ENCODE measurements around the gene ALG13. TPM values are rescaled to one million over a fixed set of nuclear protein-coding genes. Genes with fewer than 3 reads are reported as not detected.

Gene ALG13
- total and polyA plus RNA-seq, 12 donors: 17.3 to 36.6 (median 21.6) TPM

DNA sequence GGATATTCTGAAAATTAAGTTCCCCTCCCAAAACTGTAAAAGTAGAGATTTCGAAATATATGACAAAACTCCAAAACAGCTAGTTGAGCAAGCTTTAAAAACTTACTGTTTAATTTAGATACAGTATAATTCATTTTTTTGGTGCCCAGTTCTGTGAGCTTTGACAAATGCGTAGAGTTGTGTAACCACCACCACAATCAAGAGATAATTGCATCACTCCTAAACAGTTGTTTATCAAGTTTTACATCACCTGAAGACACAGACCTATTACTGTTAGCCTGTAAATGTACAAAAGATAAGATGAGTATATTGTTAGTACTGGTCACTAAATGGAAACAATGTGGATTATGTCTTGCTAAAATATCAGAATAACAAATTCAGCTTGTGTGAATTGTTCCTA is 62.3 kb downstream of the ALG13 start:
- intact Hi-C loops (cut with DNase I): no loop called here
- TF ChIP-seq, protein P1, sequence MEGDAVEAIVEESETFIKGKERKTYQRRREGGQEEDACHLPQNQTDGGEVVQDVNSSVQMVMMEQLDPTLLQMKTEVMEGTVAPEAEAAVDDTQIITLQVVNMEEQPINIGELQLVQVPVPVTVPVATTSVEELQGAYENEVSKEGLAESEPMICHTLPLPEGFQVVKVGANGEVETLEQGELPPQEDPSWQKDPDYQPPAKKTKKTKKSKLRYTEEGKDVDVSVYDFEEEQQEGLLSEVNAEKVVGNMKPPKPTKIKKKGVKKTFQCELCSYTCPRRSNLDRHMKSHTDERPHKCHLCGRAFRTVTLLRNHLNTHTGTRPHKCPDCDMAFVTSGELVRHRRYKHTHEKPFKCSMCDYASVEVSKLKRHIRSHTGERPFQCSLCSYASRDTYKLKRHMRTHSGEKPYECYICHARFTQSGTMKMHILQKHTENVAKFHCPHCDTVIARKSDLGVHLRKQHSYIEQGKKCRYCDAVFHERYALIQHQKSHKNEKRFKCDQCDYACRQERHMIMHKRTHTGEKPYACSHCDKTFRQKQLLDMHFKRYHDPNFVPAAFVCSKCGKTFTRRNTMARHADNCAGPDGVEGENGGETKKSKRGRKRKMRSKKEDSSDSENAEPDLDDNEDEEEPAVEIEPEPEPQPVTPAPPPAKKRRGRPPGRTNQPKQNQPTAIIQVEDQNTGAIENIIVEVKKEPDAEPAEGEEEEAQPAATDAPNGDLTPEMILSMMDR (IDR thresholded peaks at IDR 0.05): no peak
- peaks cover 0 to 94% (median 2%) of the 10 kb centered on the region in 9 donors for H3K36me3 ChIP-seq
- no peaks in the 10 kb centered on the region for H3K4me1 ChIP-seq
- H3K9me3 ChIP-seq: no peaks in the 10 kb centered on the region
- no peak for DNase-seq
- 90 to 92% methylated on average over 2 of the region's 2 CpGs for WGBS, 2 donors
- no peak overlapping the region for H3K27ac ChIP-seq
- no peak for ATAC-seq
- no peak overlapping the region for H3K4me3 ChIP-seq
- peaks cover 0 to 7% (median 0%) of the 10 kb centered on the region in 7 donors for H3K27me3 ChIP-seq

DNA sequence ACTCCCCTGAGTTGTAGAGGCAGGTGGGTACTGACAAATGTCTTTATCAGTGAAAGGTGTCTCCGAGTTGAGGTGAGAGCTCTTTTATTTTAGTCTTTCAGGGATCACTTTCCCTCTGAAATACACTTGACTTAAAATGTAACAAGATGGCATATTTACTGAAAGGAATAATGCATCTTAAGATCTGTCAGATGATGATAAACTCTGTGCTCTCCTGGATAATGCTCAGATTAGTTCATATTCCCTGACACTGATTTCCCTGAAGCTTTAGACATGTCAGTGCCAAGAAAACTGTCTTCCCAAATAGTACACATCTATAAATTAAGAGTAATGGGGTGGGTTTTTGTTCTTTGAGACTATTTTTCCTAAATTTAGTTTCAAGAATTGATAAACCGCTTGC is 75.5 kb downstream of the ALG13 start:
- intact Hi-C loops (cut with DNase I): no loop called here
- TF ChIP-seq, protein P1 (IDR thresholded peaks at IDR 0.05): no peak
- H3K4me1 ChIP-seq: no peaks in the 10 kb centered on the region
- no peak for DNase-seq
- H3K4me3 ChIP-seq: no peak overlapping the region
- ATAC-seq: no peak
- no peaks in the 10 kb centered on the region for H3K27me3 ChIP-seq
- H3K27ac ChIP-seq: no peak overlapping the region
- WGBS, 2 donors: 95 to 98% methylated on average over 2 of the region's 2 CpGs
- peaks cover 0 to 10% (median 0%) of the 10 kb centered on the region in 11 donors for H3K9me3 ChIP-seq
- peaks cover 0 to 73% (median 8%) of the 10 kb centered on the region in 9 donors for H3K36me3 ChIP-seq

DNA sequence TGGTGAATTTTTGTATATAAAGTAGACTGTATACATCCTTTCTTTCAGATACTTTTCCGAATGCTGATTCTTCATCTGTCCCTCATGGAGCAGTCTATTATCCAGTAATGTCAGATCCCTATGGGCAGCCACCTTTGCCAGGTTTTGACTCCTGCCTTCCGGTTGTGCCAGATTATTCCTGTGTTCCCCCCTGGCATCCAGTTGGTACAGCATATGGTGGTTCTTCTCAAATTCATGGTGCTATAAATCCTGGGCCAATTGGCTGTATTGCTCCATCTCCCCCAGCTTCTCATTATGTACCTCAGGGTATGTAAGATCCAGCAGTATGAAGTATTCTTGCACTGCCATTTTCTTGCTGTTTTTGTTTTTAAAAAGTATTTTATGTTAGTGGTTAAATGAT is 78.7 kb downstream of the ALG13 start:
- Histone ChIP-seq H3K4me3 (no peak overlapping the region), H3K9me3 (no peaks in the 10 kb centered on the region), H3K4me1 (no peaks in the 10 kb centered on the region), H3K27me3 (no peaks in the 10 kb centered on the region), H3K27ac (no peak overlapping the region), H3K36me3 (peaks cover 0 to 48% (median 0%) of the 10 kb centered on the region in 9 donors)
- ATAC-seq: no peak
- no peak for DNase-seq
- TF ChIP-seq, protein P1 (IDR thresholded peaks at IDR 0.05): no peak
- 96 to 100% methylated on average over 2 of the region's 2 CpGs for WGBS, 2 donors
- intact Hi-C loops (cut with DNase I): no loop called here

DNA sequence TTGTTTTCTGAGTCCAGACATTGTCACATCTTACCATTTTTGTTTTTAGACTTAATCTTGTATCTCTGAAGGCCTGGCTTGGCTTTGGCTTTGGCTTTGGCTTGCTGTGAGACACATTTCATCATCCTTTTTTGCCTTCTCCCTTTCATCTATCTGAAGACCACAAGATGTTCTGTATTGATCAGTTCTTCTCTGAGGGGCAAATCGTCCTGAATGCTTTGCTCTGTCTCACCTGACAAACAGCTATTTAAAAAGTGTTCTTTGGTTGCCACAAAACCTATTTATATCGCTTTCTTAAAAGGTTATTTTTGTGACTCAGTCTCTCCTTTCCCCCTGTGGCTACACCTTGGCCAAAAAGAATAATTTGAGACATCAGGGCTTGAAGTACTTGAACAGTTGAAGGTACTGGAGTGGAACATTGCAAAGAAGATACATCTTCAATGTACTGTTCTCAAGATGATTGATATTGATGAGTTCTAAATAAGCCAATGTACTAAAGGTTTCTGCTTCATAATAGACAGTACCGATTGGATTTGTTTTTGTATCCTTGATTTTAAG is 80.7 kb downstream of the ALG13 start:
- Histone ChIP-seq H3K4me1 (no peaks in the 10 kb centered on the region), H3K4me3 (no peak overlapping the region), H3K36me3 (peaks cover 0 to 61% (median 0%) of the 10 kb centered on the region in 9 donors), H3K27ac (no peak overlapping the region), H3K27me3 (no peaks in the 10 kb centered on the region), H3K9me3 (no peaks in the 10 kb centered on the region)
- intact Hi-C loops (cut with DNase I): no loop called here
- WGBS, 2 donors: 90 to 94% methylated on average over 3 of the region's 3 CpGs
- DNase-seq: no peak
- no peak for ATAC-seq
- TF ChIP-seq, protein P1 (IDR thresholded peaks at IDR 0.05): no peak

All from heart right ventricle (tissue), 16 donors.